GM19395 (cell line): ENCODE measurements around the gene COX10.

ENCODE experiments used
- ATAC-seq: cut with Tn5 transposase; IDR thresholded peaks from one replicate; pipeline ENCODE4 v1.9.1; 2021; ENCODE audit warnings: mild to moderate bottlenecking, moderate library complexity; ENCODE audit not compliant: unreplicated experiment

COX10 gene

GRCh38 chr17:14245002-14245401 is 175.7 kb downstream of the COX10 start:
- ATAC-seq = no peak

- ATAC-seq = no peak
Observed at GRCh38 chr17:14245629-14246028, 176.3 kb downstream of the COX10 start.
